ENCODE results near the gene PTK7. TPM values are rescaled to one million over a fixed set of nuclear protein-coding genes. Genes with fewer than 3 reads are reported as not detected.

Gene PTK7
- total and polyA plus RNA-seq, 7 donors = 0.17 to 1.6 (median 0.67) TPM

GRCh38 chr6:43176423-43176786 lies 100.3 kb downstream of the PTK7 start:
- no peak for ATAC-seq
- intact Hi-C loops (cut with DNase I) = no loop called here
- WGBS, 3 donors = 91 to 93% (median 91%) methylated on average over 6 of the region's 6 CpGs
- H3K36me3 ChIP-seq (ENCODE audit: insufficient read depth in 1 of 2, low read depth in 1 of 2) = peaks cover 11 to 57% of the 10 kb centered on the region in 2 donors
- H3K4me1 ChIP-seq = peaks cover 36% of the 10 kb centered on the region
- DNase-seq = no peak
- peak overlapping the region; percentile 97 for H3K27ac ChIP-seq
- no peaks in the 10 kb centered on the region for H3K27me3 ChIP-seq (ENCODE audit: insufficient read depth in 3 of 3, low read length in 2 of 3)
- H3K4me3 ChIP-seq = no peak overlapping the region
- no peaks in the 10 kb centered on the region for H3K9me3 ChIP-seq
- no peak for TF ChIP-seq CTCF (IDR thresholded peaks at IDR 0.05)

GRCh38 chr6:43178150-43178549 lies 102.0 kb downstream of the PTK7 start:
- ATAC-seq = no peak
- Histone ChIP-seq H3K27ac (no peak overlapping the region), H3K27me3 (ENCODE audit: insufficient read depth in 3 of 3, low read length in 2 of 3) (no peaks in the 10 kb centered on the region), H3K4me3 (no peak overlapping the region), H3K9me3 (no peaks in the 10 kb centered on the region), H3K4me1 (peaks cover 38% of the 10 kb centered on the region), H3K36me3 (ENCODE audit: insufficient read depth in 1 of 2, low read depth in 1 of 2) (peaks cover 11 to 57% of the 10 kb centered on the region in 2 donors)
- no peak for TF ChIP-seq CTCF (IDR thresholded peaks at IDR 0.05)
- no peak for DNase-seq
- 81 to 84% (median 82%) methylated on average over 12 of the region's 12 CpGs for WGBS, 3 donors
- intact Hi-C loops (cut with DNase I) = no loop called here

- 80 to 85% (median 81%) methylated on average over 17 to 20 of the region's 20 CpGs for WGBS, 3 donors
- DNase-seq (no peak), ATAC-seq (no peak)
- H3K9me3 ChIP-seq = no peaks in the 10 kb centered on the region
- H3K4me3 ChIP-seq = no peak overlapping the region
- no peaks in the 10 kb centered on the region for H3K27me3 ChIP-seq (ENCODE audit: insufficient read depth in 3 of 3, low read length in 2 of 3)
- no peak overlapping the region for H3K27ac ChIP-seq
- intact Hi-C loops (cut with DNase I) = no loop called here
- TF ChIP-seq CTCF (IDR thresholded peaks at IDR 0.05) = no peak
- peaks cover 11 to 57% of the 10 kb centered on the region in 2 donors for H3K36me3 ChIP-seq (ENCODE audit: insufficient read depth in 1 of 2, low read depth in 1 of 2)
- H3K4me1 ChIP-seq = peaks cover 33% of the 10 kb centered on the region
These were observed 103.1 kb downstream of the PTK7 start for GRCh38 chr6:43178951-43179830.

GRCh38 chr6:43180058-43180457 lies 103.9 kb downstream of the PTK7 start:
- intact Hi-C loops (cut with DNase I) = no loop called here
- no peak for ATAC-seq
- no peaks in the 10 kb centered on the region for H3K9me3 ChIP-seq
- no peak overlapping the region for H3K27ac ChIP-seq
- H3K4me1 ChIP-seq = peaks cover 29% of the 10 kb centered on the region
- H3K27me3 ChIP-seq (ENCODE audit: insufficient read depth in 3 of 3, low read length in 2 of 3) = no peaks in the 10 kb centered on the region
- 74 to 76% (median 75%) methylated on average over 7 of the region's 7 CpGs for WGBS, 3 donors
- H3K36me3 ChIP-seq (ENCODE audit: insufficient read depth in 1 of 2, low read depth in 1 of 2) = peaks cover 11 to 63% of the 10 kb centered on the region in 2 donors
- DNase-seq = no peak
- TF ChIP-seq CTCF (IDR thresholded peaks at IDR 0.05) = no peak
- H3K4me3 ChIP-seq = no peak overlapping the region

Measured in psoas muscle (tissue), 8 donors.